GM12801 (cell line): ENCODE data around the gene HRG.

Experiments
- CTCF ChIP-seq: IDR thresholded peaks from one replicate; pipeline ENCODE4 v1.5.1; 2011; ENCODE audit warnings: control low read depth; ENCODE audit not compliant: insufficient read length; ENCODE audit errors: extremely low read depth

The HRG gene

GRCh38 chr3:186621894-186622650 is 43.7 kb upstream of the HRG start:
- no peak for TF ChIP-seq CTCF

GRCh38 chr3:186622651-186623310 is 43.0 kb upstream of the HRG start:
- no peak for TF ChIP-seq CTCF

GRCh38 chr3:186624598-186624997 is 41.2 kb upstream of the HRG start:
- TF ChIP-seq CTCF = no peak

- no peak for TF ChIP-seq CTCF
Measured at GRCh38 chr3:186625600-186626042, 40.2 kb upstream of the HRG start.

DNA sequence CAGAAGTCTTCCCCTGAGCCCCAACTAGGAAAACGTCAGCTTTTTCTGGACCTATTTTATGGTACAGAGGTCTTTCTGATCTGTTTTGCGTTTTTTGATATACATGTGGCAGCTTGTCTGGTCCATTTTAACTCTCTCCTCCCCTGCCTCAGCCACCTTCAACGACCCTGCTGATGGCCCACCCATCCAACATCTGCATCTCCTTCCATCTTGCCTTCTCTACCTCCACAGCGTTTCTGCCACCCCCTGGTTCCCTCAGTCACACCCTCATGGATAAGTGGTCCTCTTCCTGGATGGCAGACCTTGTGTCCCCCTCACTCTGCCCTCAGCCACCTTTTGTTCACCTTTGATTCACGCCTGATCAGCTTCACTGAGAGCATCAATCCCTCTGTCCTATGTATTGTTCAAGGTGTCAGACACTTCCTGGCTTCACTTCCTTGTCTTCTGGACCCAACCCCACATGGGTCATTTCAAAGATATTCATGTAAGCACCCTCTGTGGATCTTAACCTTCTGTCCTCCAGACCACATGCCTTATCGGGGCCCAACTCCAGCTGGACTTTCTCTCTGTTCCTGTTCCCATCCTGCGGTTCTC is 39.5 kb upstream of the HRG start:
- TF ChIP-seq CTCF = no peak

DNA sequence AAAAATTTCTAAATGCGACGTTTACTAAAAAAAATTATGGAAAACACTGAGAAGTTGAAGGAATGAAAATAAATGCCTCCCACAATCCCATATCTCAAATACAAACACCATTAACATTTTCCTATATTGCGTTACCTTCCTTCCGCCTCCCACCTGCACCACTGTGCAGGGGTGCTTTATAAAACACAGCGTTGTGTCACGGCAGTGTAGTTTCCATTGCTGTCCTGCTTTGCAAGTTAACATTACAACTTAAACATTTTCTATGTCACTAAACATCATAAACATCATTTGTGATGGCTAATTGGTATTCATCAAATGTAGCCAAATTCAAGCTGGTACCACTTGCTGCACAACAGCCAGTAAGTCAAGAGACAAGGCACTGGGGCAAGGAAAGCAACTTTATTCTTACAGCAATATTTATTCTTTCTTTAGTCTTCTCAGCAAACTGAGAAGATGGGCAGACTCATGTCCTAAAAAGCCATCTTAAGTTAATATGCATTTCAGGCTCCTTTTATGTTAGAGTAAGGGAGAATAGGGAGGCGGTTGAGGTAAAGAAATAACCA is 37.9 kb upstream of the HRG start:
- no peak for TF ChIP-seq CTCF

GRCh38 chr3:186628756-186629155 is 37.1 kb upstream of the HRG start:
- no peak for TF ChIP-seq CTCF
